HepG2 (cell line): ENCODE results near the gene FBXL7. TPM values are rescaled to one million over a fixed set of nuclear protein-coding genes. Genes with fewer than 3 reads are reported as not detected.

Experiments
- ATAC-seq: fragments of 200-7000 bp; cut with Tn5 transposase; 3 replicates; pipeline ENCODE4 v1.9.1; 2020; ENCODE audit warnings: mild to moderate bottlenecking, moderate library complexity
- BruUV-seq: library from RNA; stranded (reverse); fragments of 400-500 nt; replicated peaks from 2 replicates; lab custom pipeline; 2021; lab: Mats Ljungman, UMichigan
- CTCF ChIA-PET: fragments of 300-600 bp; formaldehyde crosslinking; extraction: SDS; loops from one replicate; lab custom pipeline; 2021; ENCODE audit warnings: low total read pairs, inconsistent platforms, low intra/inter-chr PET ratio; lab: Yijun Ruan, JAX
- POLR2A ChIA-PET: fragments of 350-600 bp; sonication (Branson Sonifier 250); formaldehyde crosslinking; loops from one replicate; lab custom pipeline; 2020; ENCODE audit warnings: antibody characterized with exemption, inconsistent platforms; lab: Yijun Ruan, JAX
- DNase-seq: peaks from one replicate; pipeline ENCODE4 v3.0.0-alpha.2; 2015; ENCODE audit warnings: low spot score
- FAIRE-seq: peaks from 3 replicates; lab custom pipeline; 2011; peaks lifted over from hg19 to GRCh38; lab: Jason Lieb, UNC
- H2AFZ ChIP-seq: one replicate; pipeline ENCODE4 v1.6.1; 2011; ENCODE audit warnings: low read length, inconsistent platforms
- H3K27ac ChIP-seq: fragments of 300-600 bp; 3 replicates; pipeline ENCODE4 v1.8.0; 2011; ENCODE audit warnings: mixed run types, mild to moderate bottlenecking, mixed read lengths, low read length, inconsistent platforms; ENCODE audit not compliant: insufficient read depth; ENCODE audit errors: extremely low read length
- H3K27me3 ChIP-seq, 2 experiments: fragments of 200-600 bp in 1 of 2; 2 replicates in 1 of 2; 3 replicates in 1 of 2; pipeline versions ENCODE4 v1.6.0 to v1.8.0; 2011; ENCODE audit warnings: low read length in 2 of 2, mild to moderate bottlenecking in 2 of 2, moderate library complexity in 2 of 2, inconsistent platforms in 1 of 2; ENCODE audit not compliant: insufficient read depth in 2 of 2, control insufficient read depth in 1 of 2
- H3K36me3 ChIP-seq, 2 experiments: fragments of 200-600 bp in 1 of 2; replicated peaks in 1 of 2; 2 replicates in 1 of 2; 3 replicates in 1 of 2; pipeline versions ENCODE4 v1.5.1 to v1.8.0; 2011; ENCODE audit warnings: low read length in 2 of 2, inconsistent platforms in 1 of 2; ENCODE audit not compliant: insufficient read depth in 2 of 2, control insufficient read depth in 1 of 2
- H3K4me1 ChIP-seq: 2 replicates; pipeline ENCODE4 v1.5.1; 2012; ENCODE audit warnings: low read length, inconsistent platforms; ENCODE audit not compliant: insufficient read depth
- H3K4me2 ChIP-seq: 2 replicates; pipeline ENCODE4 v1.6.0; 2011; ENCODE audit warnings: low read depth, low read length, inconsistent platforms
- H3K4me3 ChIP-seq, 3 experiments: fragments of 200-600 bp in 1 of 3; sonication (generic), shearing (Covaris generic) in 1 of 3; replicated peaks in 1 of 3; 2 replicates each; pipeline ENCODE4 v1.5.1; 2011 to 2016; ENCODE audit warnings: low read length in 3 of 3, inconsistent platforms in 2 of 3, low read depth in 2 of 3, mild to moderate bottlenecking in 2 of 3, control low read depth in 1 of 3, mixed read lengths in 1 of 3; ENCODE audit not compliant: insufficient read depth in 1 of 3
- H3K79me2 ChIP-seq: one replicate; pipeline ENCODE4 v1.6.1; 2011; ENCODE audit warnings: low read length, inconsistent platforms; ENCODE audit not compliant: insufficient read depth
- H3K9ac ChIP-seq: 2 replicates; pipeline ENCODE4 v1.6.0; 2011; ENCODE audit warnings: mild to moderate bottlenecking, low read depth, low read length, inconsistent platforms; ENCODE audit not compliant: insufficient read depth
- H3K9me3 ChIP-seq: 2 replicates; pipeline ENCODE4 v1.5.1; 2012; ENCODE audit warnings: mild to moderate bottlenecking, low read length
- H4K20me1 ChIP-seq: 2 replicates; pipeline ENCODE4 v1.6.0; 2011; ENCODE audit warnings: inconsistent platforms, mild to moderate bottlenecking, low read length, moderate library complexity; ENCODE audit not compliant: insufficient read depth
- ATF7-NPFF ChIP-seq: sonication (generic); formaldehyde crosslinking; IDR thresholded peaks from 2 replicates; pipeline ENCODE4 v1.8.1; 2023; ENCODE audit warnings: mild to moderate bottlenecking, low read depth, missing genetic modification reagents, moderate library complexity
- JUN ChIP-seq: sonication (generic); formaldehyde crosslinking; IDR thresholded peaks from 2 replicates; pipeline ENCODE4 v1.4.0; 2020; ENCODE audit warnings: mild to moderate bottlenecking, missing genetic modification reagents
- XBP1 ChIP-seq: sonication (generic); formaldehyde crosslinking; IDR thresholded peaks from 2 replicates; pipeline ENCODE4 v1.5.0; 2020; ENCODE audit warnings: missing genetic modification reagents
- ZXDC ChIP-seq: sonication (generic); formaldehyde crosslinking; IDR thresholded peaks from 2 replicates; pipeline ENCODE4 v1.5.0; 2020; ENCODE audit warnings: mild to moderate bottlenecking, missing genetic modification reagents
- WGBS: methylation state at CpG from one replicate; pipeline ENCODE4 v1.1.6; 2017; ENCODE audit warnings: low lambda C conversion rate; 5-methylcytosine and 5-hydroxymethylcytosine counted together
- in situ Hi-C: cut with HindIII; loops from 2 replicates; pipeline ENCODE4 v1.10.0; 2017; ENCODE audit warnings: low pct_unique_long_range_greater_than_20kb; ENCODE audit not compliant: extremely low pct_ligation_motif_present
- intact Hi-C: fragments of 100-400 bp; cut with micrococcal nuclease; formaldehyde crosslinking; loops from one replicate; pipeline ENCODE4 v1.10.0; 2022; ENCODE audit not compliant: unreplicated experiment
- polyA plus RNA-seq, 8 experiments: library from polyadenylated mRNA; depleted of rRNA in 3 of 8; stranded (reverse) in 7 of 8; unstranded in 1 of 8; fragments of >200 nt; fragmentation: Illumina TruSeq in 4 of 8; extraction: Trizol in 4 of 8; gene quantifications; 2 replicates each; pipeline versions ENCODE4 v1.2.1 to v1.2.3, GENCODE V29; 2011 to 2016; ENCODE audit warnings: low read depth in 4 of 8, missing spikeins in 1 of 8, mixed read lengths in 1 of 8; ENCODE audit not compliant: insufficient read depth in 1 of 8
- total RNA-seq, 5 experiments: library from RNA; depleted of rRNA; stranded (reverse); fragments of >200 nt; fragmentation: Illumina TruSeq; extraction: Trizol; gene quantifications; 2 replicates each; pipeline ENCODE4 v1.2.3, GENCODE V29; 2016; ENCODE audit warnings: low read depth in 1 of 5
- TF ChIP-seq, protein P1 (sequence below): sonication (generic); formaldehyde crosslinking; IDR thresholded peaks from 2 replicates; pipeline ENCODE4 v1.4.0; 2020; ENCODE audit warnings: mild to moderate bottlenecking, missing genetic modification reagents

The FBXL7 gene
- total and polyA plus RNA-seq, 2 of the 13 experiments (the other 11 are each of a cell fraction or from before 2014, with no cell fraction given): 0.07 TPM; not detected in 1

DNA sequence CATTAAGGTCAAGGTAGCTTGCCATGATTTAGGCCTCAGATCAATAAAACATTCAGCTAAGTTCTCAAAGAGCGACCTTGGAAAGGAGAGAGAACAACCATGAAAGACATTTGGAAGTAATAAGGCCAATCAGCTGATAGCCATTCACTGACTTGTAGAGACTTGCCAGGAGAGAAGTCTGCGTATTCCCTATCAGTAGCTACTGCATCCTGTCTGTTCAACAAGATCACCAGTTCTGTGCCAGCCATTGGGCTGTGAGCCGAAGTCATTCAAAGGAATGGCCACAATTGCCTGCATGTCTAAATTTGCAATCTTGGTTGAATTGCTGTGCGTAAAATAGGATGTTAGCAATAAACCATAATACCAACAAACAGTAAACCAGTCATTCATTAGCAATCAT, 219.8 kb downstream of the FBXL7 start:
- Histone ChIP-seq H3K9ac (no peak overlapping the region), H3K27me3 (no peaks in the 10 kb centered on the region), H2AFZ (no peak overlapping the region), H3K27ac (no peak overlapping the region), H3K9me3 (no peaks in the 10 kb centered on the region), H3K36me3 (no peaks in the 10 kb centered on the region), H3K79me2 (no peaks in the 10 kb centered on the region), H3K4me2 (no peak overlapping the region), H3K4me1 (no peaks in the 10 kb centered on the region), H3K4me3 (no peak overlapping the region), H4K20me1 (no peaks in the 10 kb centered on the region)
- BruUV-seq: no TSS peak
- WGBS: 50% methylated on average over 2 of the region's 4 CpGs
- DNase-seq (no peak), ATAC-seq (no peak), FAIRE-seq (no peak)
- intact Hi-C loops: no loop called here
- POLR2A ChIA-PET: no interaction called here
- TF ChIP-seq ZXDC (no peak), XBP1 (CRISPR knock-in tag) (no peak), ATF7-NPFF (CRISPR knock-in tag) (no peak), JUN (CRISPR knock-in tag) (no peak)
- TF ChIP-seq, protein P1, sequence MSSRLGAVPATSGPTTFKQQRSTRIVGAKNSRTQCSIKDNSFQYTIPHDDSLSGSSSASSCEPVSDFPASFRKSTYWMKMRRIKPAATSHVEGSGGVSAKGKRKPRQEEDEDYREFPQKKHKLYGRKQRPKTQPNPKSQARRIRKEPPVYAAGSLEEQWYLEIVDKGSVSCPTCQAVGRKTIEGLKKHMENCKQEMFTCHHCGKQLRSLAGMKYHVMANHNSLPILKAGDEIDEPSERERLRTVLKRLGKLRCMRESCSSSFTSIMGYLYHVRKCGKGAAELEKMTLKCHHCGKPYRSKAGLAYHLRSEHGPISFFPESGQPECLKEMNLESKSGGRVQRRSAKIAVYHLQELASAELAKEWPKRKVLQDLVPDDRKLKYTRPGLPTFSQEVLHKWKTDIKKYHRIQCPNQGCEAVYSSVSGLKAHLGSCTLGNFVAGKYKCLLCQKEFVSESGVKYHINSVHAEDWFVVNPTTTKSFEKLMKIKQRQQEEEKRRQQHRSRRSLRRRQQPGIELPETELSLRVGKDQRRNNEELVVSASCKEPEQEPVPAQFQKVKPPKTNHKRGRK (CRISPR knock-in tag): no peak
- CTCF ChIA-PET: no interaction called here
- in situ Hi-C loops: no loop called here
